ENCODE data around the gene TRMT2A.

The TRMT2A gene

GRCh38 chr22:20133930-20134549, 17.0 kb upstream of the TRMT2A start:
- TF ChIP-seq, protein P1, sequence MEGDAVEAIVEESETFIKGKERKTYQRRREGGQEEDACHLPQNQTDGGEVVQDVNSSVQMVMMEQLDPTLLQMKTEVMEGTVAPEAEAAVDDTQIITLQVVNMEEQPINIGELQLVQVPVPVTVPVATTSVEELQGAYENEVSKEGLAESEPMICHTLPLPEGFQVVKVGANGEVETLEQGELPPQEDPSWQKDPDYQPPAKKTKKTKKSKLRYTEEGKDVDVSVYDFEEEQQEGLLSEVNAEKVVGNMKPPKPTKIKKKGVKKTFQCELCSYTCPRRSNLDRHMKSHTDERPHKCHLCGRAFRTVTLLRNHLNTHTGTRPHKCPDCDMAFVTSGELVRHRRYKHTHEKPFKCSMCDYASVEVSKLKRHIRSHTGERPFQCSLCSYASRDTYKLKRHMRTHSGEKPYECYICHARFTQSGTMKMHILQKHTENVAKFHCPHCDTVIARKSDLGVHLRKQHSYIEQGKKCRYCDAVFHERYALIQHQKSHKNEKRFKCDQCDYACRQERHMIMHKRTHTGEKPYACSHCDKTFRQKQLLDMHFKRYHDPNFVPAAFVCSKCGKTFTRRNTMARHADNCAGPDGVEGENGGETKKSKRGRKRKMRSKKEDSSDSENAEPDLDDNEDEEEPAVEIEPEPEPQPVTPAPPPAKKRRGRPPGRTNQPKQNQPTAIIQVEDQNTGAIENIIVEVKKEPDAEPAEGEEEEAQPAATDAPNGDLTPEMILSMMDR (IDR thresholded peaks at IDR 0.05; ENCODE audit: low read length, missing control alignments): no peak
- H3K4me3 ChIP-seq (replicated peaks; ENCODE audit: low read depth, low read length): no peak overlapping the region
- no peak for DNase-seq (ENCODE audit: low read depth)

DNA sequence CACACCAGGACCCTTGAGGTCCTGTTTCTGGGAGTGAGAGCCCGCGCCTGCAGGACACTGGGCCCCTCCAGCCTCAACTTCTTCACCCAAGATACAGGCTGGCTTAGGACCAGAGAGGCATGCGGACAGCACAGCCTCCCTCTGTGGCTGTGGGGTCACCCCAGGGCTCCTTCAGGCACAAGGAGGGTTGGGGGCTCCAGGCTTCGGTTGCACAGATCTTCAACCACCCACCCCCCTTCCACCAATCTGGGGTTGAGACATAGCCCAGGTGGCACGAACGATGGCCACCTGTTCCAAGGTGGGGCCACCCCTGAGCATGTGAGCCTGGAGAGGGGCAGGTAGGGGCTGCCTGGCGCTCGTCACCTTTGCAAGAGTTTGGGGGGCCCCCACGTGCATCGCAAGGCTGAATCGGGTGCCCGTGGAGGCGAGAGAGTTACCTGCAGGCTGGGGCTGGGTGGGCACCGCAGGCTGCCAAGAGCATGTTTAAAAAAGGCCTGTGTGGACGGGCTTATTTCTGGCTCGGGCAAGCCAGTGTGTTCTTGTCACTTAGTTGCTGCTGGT, 15.7 kb upstream of the TRMT2A start:
- TF ChIP-seq, protein P1 (IDR thresholded peaks at IDR 0.05; ENCODE audit: low read length, missing control alignments): no peak
- peak overlapping the region; percentile 76 for H3K4me3 ChIP-seq (replicated peaks; ENCODE audit: low read depth, low read length)
- no peak for DNase-seq (ENCODE audit: low read depth)

- TF ChIP-seq, protein P1 (IDR thresholded peaks at IDR 0.05; ENCODE audit: low read length, missing control alignments): no peak
- DNase-seq (ENCODE audit: low read depth): no peak
- peak overlapping the region; percentile 76 for H3K4me3 ChIP-seq (replicated peaks; ENCODE audit: low read depth, low read length)
Measured at GRCh38 chr22:20131859-20132685, 15.0 kb upstream of the TRMT2A start.

DNA sequence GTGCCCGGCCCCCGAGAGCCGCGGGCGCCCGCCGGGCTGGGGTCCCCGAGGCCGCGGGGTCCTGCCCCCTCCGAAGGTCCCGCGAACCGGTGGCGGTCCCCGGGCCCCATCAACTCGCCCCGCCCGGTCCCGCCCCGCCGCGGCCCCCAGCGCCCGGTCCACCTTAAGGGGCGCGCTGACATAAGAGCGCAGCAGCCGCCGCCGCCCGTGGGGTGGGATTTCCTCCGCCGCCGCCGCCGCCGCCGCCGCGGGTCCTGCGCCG, 14.5 kb upstream of the TRMT2A start, which contains the start of gene ZDHHC8:
Gene ZDHHC8, plus strand, starts transcription at position 208 of the 262 bp plus-strand sequence. CDS start 144 bp downstream, outside the sequence.
- no peak for DNase-seq (ENCODE audit: low read depth)
- TF ChIP-seq, protein P1 (IDR thresholded peaks at IDR 0.05; ENCODE audit: low read length, missing control alignments): no peak
- peak within 1 kb of the TSS; percentile 76 for H3K4me3 ChIP-seq (replicated peaks; ENCODE audit: low read depth, low read length)

GRCh38 chr22:20130731-20131596, 13.9 kb upstream of the TRMT2A start:
- TF ChIP-seq, protein P1 (IDR thresholded peaks at IDR 0.05; ENCODE audit: low read length, missing control alignments): no peak
- DNase-seq (ENCODE audit: low read depth): peak; percentile 77
- peak overlapping the region; percentile 76 for H3K4me3 ChIP-seq (replicated peaks; ENCODE audit: low read depth, low read length)

DNA sequence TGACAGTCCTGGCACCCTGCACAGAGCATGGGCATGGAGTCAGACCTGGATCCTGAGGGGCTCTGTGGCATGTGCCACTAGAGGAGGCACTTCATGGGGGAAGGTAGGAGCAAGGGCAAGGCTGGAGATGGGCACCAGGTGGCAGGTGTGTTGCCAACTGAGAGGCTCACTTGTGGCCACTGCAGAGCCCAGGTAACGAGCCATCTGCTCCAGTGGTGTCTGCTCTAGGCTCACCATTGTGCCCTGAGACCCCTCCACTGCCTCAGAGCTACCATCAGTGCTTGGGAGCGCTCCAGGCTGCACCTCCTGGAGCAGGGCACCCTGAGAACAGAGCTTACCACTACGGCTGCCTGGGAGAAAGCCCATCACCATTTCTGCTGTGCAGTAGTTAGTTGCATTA, 13.3 kb upstream of the TRMT2A start:
- TF ChIP-seq, protein P1 (IDR thresholded peaks at IDR 0.05; ENCODE audit: low read length, missing control alignments): no peak

More for the DNA sequence above, 13.3 kb upstream of the TRMT2A start:
- DNase-seq (ENCODE audit: low read depth): no peak
- no peak overlapping the region for H3K4me3 ChIP-seq (replicated peaks; ENCODE audit: low read depth, low read length)
